Measurements from ENCODE around the gene HIP1R.
"Not testable (repeated sequence)": the region's sequence is repeated elsewhere in the genome, so short reads cannot be mapped to it uniquely, and the experiment has no call there.

The HIP1R gene

GRCh38 chr12:122894193-122895121 is 59.2 kb downstream of the HIP1R start:
- peak; percentile 38 for DNase-seq

GRCh38 chr12:122895320-122895703 is 60.1 kb downstream of the HIP1R start:
- no peak for DNase-seq

- peak; percentile 83 for DNase-seq
These were observed 60.7 kb downstream of the HIP1R start, which contains the start of gene VPS37B for GRCh38 chr12:122895704-122896636. TSS of gene VPS37B (minus strand) at chr12:122896124. CDS start at chr12:122896062, 62 bp downstream.

GRCh38 chr12:122896662-122897061 is 61.4 kb downstream of the HIP1R start:
- no peak for DNase-seq

GRCh38 chr12:122899887-122900286 is 64.6 kb downstream of the HIP1R start:
- DNase-seq: no peak

- DNase-seq: no peak
These were observed 67.8 kb downstream of the HIP1R start for GRCh38 chr12:122902854-122903692.

GRCh38 chr12:122903693-122904034 is 68.4 kb downstream of the HIP1R start:
- no peak for DNase-seq

GRCh38 chr12:122905258-122905657 is 70.0 kb downstream of the HIP1R start:
- not testable (repeated sequence) for DNase-seq

GRCh38 chr12:122908915-122909314 is 73.7 kb downstream of the HIP1R start:
- no peak for DNase-seq

- no peak for DNase-seq
These were observed 74.4 kb downstream of the HIP1R start for GRCh38 chr12:122909442-122910288.
